ENCODE measurements around the gene PRDM13. TPM values are rescaled to one million over a fixed set of nuclear protein-coding genes. Genes with fewer than 3 reads are reported as not detected.

The PRDM13 gene
- total and polyA plus RNA-seq, 12 donors = not detected

- no peaks in the 10 kb centered on the region for H3K36me3 ChIP-seq (replicated peaks in 1 of 2)
- intact Hi-C loops (cut with DNase I) = no loop called here
- no peak overlapping the region for H3K27ac ChIP-seq
- no peak for DNase-seq
- 14 to 29% (median 20%) methylated on average over 12 to 20 of the region's 20 CpGs for WGBS, 4 donors
- H3K4me3 ChIP-seq = no peak overlapping the region
- TF ChIP-seq CTCF (IDR thresholded peaks at IDR 0.05) (no peak), POLR2A (IDR thresholded peaks at IDR 0.05) (no peak)
- peaks cover 99% of the 10 kb centered on the region for H3K27me3 ChIP-seq
- H3K4me1 ChIP-seq (replicated peaks in 1 of 2) = peaks cover 12 to 23% of the 10 kb centered on the region in 2 donors
- H3K9me3 ChIP-seq (replicated peaks in 1 of 3) = no peaks in the 10 kb centered on the region
These were observed 1.4 kb upstream of the PRDM13 start for GRCh38 chr6:99605074-99605734.

DNA sequence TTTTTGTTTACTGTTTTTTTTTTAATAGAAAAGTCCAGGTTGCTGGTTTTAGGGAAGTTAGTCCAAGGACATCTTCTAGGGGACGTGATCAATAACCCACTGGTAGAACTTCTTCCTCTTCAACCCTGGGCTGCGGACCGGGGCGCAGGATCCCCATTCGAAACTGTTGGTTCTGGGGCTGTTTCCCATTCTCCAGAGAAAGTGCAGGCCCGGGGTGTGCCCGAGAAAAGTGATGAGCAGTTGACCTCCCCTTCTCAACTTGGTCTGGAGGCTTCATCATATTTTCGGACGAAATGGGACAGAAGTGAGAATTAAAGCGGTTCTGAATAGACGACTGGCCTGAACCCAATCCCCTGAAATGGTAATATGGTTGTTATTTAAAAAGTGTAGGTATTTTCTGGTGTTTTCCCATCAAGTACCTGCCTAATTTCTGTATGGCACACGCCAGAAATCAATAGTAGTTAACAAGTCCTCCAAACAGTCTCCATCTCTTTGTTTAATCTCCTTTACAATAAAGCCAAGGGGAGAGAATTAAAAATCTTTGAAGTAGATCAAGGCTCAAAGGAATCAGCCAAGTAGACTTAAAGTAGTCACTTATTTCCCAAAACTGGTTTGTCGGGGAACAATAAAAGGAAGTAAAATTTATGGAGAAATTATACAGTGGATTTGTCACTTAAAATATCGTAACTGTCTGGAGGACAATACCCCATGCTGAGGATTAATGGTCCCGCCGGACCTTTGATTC lies 550 bp upstream of the PRDM13 start:
- no peak overlapping the region for H3K27ac ChIP-seq
- no peak for DNase-seq
- WGBS, 4 donors = 13 to 21% (median 15%) methylated on average over 16 of the region's 16 CpGs
- no peaks in the 10 kb centered on the region for H3K9me3 ChIP-seq (replicated peaks in 1 of 3)
- peaks cover 96% of the 10 kb centered on the region for H3K27me3 ChIP-seq
- intact Hi-C loops (cut with DNase I) = no loop called here
- no peak for TF ChIP-seq POLR2A (IDR thresholded peaks at IDR 0.05)
- H3K4me3 ChIP-seq = no peak overlapping the region
- H3K36me3 ChIP-seq (replicated peaks in 1 of 2) = no peaks in the 10 kb centered on the region
- H3K4me1 ChIP-seq (replicated peaks in 1 of 2) = peaks cover 12 to 23% of the 10 kb centered on the region in 2 donors

GRCh38 chr6:99607416-99608036 lies 893 bp downstream of the PRDM13 start:
- no peak overlapping the region for H3K27ac ChIP-seq
- no peak for DNase-seq
- no peaks in the 10 kb centered on the region for H3K36me3 ChIP-seq (replicated peaks in 1 of 2)
- no peak overlapping the region for H3K4me3 ChIP-seq
- TF ChIP-seq CTCF (IDR thresholded peaks at IDR 0.05) (no peak), POLR2A (IDR thresholded peaks at IDR 0.05) (no peak)
- H3K9me3 ChIP-seq (replicated peaks in 1 of 3) = no peaks in the 10 kb centered on the region
- intact Hi-C loops (cut with DNase I) = no loop called here
- H3K4me1 ChIP-seq (replicated peaks in 1 of 2) = peaks cover 12 to 21% of the 10 kb centered on the region in 2 donors
- 7 to 10% (median 8%) methylated on average over 22 to 34 of the region's 34 CpGs for WGBS, 4 donors
- H3K27me3 ChIP-seq = peaks cover 91% of the 10 kb centered on the region

GRCh38 chr6:99608059-99608885 lies 1.6 kb downstream of the PRDM13 start:
- TF ChIP-seq CTCF (IDR thresholded peaks at IDR 0.05) (no peak), POLR2A (IDR thresholded peaks at IDR 0.05) (no peak)
- Histone ChIP-seq H3K27ac (no peak overlapping the region), H3K4me3 (no peak overlapping the region), H3K36me3 (replicated peaks in 1 of 2) (no peaks in the 10 kb centered on the region), H3K4me1 (replicated peaks in 1 of 2) (peaks cover 12 to 17% of the 10 kb centered on the region in 2 donors), H3K9me3 (replicated peaks in 1 of 3) (no peaks in the 10 kb centered on the region), H3K27me3 (peaks cover 91% of the 10 kb centered on the region)
- DNase-seq = no peak
- intact Hi-C loops (cut with DNase I) = no loop called here
- WGBS, 4 donors = 3 to 9% (median 6%) methylated on average over 16 to 29 of the region's 29 CpGs

Measured in adrenal gland (tissue), 12 donors.